Stimulated activated naive CD4-positive, alpha-beta T cell (primary cell): Measurements from ENCODE around the gene FOXJ1.

Experiments
- DNase-seq, 6 experiments: peaks; one replicate each; lab custom pipeline; 2025; lab: John Stamatoyannopoulos, UW

The FOXJ1 gene

GRCh38 chr17:76160896-76161528 lies 20.0 kb upstream of the FOXJ1 start:
- no peak for DNase-seq

- no peak for DNase-seq
Observed at GRCh38 chr17:76159157-76159556, 18.1 kb upstream of the FOXJ1 start.

GRCh38 chr17:76157759-76158158 lies 16.7 kb upstream of the FOXJ1 start:
- no peak for DNase-seq

GRCh38 chr17:76156662-76156991 lies 15.6 kb upstream of the FOXJ1 start:
- DNase-seq = no peak

DNA sequence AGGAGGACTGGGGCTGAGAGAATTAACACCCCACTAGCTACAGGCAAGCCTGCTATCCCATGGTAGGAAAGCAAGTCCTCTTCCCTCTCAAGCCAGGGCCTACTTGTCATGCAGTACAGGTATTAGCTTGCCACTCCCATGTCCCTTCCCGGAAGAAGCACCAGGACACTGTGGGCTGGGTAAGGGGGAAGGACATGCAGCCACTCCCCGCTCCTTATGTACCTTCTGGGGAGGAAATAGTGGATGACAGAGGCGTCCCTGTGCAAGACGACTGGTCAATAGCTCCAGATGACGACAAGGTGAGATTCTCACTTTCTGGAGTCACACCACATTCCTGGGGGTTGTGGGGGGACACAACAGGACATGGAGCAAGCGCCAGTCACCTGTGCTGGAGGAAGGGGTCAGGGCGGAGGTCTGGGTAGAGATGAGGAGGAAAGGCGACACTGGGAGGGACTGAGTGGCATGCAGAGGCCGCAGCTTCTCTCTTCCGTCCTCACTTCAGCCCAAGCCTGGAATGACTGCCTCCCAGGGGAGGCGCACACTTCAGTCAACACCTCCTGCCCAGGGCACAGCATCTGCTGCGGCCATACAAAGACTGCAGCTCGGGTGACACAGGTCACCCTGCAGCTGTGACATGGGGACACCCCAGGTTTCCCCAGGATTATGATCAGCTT lies 15.1 kb upstream of the FOXJ1 start:
- no peak for DNase-seq

GRCh38 chr17:76154936-76155845 lies 14.1 kb upstream of the FOXJ1 start:
- DNase-seq = no peak

- no peak for DNase-seq
Observed at GRCh38 chr17:76154292-76154691, 13.2 kb upstream of the FOXJ1 start.

GRCh38 chr17:76153640-76154039 lies 12.6 kb upstream of the FOXJ1 start:
- no peak for DNase-seq

DNA sequence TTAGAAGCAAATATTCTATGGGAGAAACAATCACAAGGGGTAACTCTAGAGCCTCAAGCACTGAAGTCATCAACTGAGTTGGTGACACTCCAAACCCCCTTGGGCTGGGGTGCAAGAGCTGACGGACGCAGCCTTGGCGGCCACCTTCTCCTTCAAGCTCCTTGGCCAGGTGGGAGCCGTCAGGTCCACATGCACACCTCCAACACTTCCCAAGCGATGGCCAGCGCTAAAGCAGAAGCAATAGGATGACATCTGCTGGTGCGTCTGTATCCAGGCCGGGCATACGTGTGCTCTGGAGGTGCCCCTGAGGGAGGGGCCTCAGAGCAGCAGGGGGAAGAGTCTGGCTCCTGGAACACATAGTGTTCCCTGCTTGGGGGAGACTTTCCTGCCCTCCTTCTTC lies 12.2 kb upstream of the FOXJ1 start:
- no peak for DNase-seq

DNA sequence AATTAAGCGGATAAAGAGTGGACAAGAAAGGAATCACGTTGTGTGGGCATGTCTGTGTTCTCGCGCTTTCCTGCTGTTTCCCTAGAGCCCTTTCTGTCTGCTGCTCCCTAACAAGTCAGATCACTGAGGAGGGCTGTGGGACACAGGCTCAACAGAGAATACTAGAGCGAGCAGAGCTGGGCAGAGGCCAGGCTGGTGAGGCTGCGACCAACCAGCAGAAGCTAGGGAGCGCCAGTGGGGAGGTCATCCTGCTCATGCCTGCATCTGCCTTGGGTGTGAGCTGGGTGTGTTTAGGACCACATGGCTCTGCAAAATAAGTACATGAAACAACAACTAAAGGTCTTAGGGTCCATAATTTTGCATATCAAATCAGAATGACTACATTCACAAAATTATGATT lies 11.5 kb upstream of the FOXJ1 start:
- DNase-seq = no peak

DNA sequence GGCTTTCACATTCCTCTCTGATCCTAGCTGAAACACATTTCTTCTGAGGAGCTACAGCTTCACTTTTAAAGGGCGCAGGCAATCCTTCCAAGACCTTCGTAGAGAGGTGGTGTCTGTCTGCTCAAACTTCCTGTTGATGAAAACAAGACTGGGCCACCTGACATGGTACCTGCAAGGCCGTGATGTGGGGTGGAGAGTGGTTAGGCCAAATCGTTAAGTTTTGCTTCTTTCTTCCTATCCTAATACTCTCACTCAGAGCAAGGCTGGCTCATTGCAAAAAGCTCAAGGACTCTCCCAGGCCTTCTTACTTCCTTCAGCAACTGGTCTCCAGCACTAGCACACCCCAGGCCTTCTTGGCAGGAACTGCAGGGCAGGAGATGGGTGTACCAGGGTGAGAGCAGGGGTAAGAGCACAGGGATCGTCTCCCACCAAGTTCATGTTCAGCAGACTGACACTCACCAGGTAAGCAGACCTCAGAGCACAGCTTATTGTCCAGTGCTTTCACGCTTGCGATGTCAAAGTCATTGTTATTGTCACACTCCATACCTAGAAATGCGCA lies 10.9 kb upstream of the FOXJ1 start:
- peak; percentile 13 to 74 (median 48) for DNase-seq

- no peak for DNase-seq
Observed at GRCh38 chr17:76150712-76151622, 9.9 kb upstream of the FOXJ1 start.

GRCh38 chr17:76149214-76149613 lies 8.2 kb upstream of the FOXJ1 start:
- DNase-seq = no peak

GRCh38 chr17:76148015-76148326 lies 6.9 kb upstream of the FOXJ1 start:
- DNase-seq = no peak

- no peak for DNase-seq
Observed at GRCh38 chr17:76147211-76148014, 6.4 kb upstream of the FOXJ1 start.

GRCh38 chr17:76146053-76146851 lies 5.2 kb upstream of the FOXJ1 start:
- DNase-seq = no peak

GRCh38 chr17:76145231-76146052 lies 4.4 kb upstream of the FOXJ1 start:
- peak; percentile 24 to 83 (median 54) for DNase-seq

DNA sequence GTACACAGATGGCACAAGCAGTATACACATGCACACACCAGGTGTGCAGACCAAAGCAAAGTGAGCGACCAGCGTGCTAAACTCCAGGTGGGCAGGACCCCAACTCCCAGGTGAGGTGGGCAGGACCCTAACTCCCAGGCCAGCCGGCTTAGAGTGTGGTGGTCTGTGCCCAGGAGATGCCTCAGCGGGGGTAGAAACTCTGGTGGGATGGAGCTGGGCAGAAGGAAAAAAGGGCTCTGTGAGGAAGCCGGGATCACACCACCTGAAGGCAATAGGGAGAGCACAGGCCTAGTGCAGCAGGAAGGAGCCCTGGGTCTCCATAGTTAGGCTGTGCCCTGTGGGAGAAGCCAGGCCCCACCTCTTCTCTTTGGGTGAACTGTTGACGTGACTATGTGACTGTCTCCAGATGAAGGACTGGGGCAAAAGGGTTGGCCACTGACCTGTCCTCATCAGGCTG lies 1.6 kb upstream of the FOXJ1 start:
- DNase-seq = no peak

- no peak for DNase-seq
Observed at GRCh38 chr17:76142039-76142584, 1.1 kb upstream of the FOXJ1 start.
